WTC11 (cell line): ENCODE measurements around the gene SREBF2. TPM values are rescaled to one million over a fixed set of nuclear protein-coding genes. Genes with fewer than 3 reads are reported as not detected.
"Not testable (repeated sequence)": the region's sequence is repeated elsewhere in the genome, so short reads cannot be mapped to it uniquely, and the experiment has no call there.

Experiments used
- ATAC-seq: fragments of 200-7000 bp; cut with Tn5 transposase; 2 replicates; pipeline ENCODE4 v1.10.0; 2021; ENCODE audit warnings: mild to moderate bottlenecking, moderate library complexity
- CTCF ChIA-PET: fragments of 300-600 bp; sonication (Branson Sonifier 250); formaldehyde crosslinking; loops from one replicate; lab custom pipeline; 2021; ENCODE audit warnings: antibody characterized with exemption; lab: Charles Lee
- POLR2A ChIA-PET: fragments of 350-600 bp; sonication (Branson Sonifier 250); formaldehyde crosslinking; loops from one replicate; lab custom pipeline; 2021; ENCODE audit warnings: antibody characterized with exemption; lab: Charles Lee
- DNase-seq: peaks from one replicate; pipeline ENCODE4 v3.0.0; 2021; ENCODE audit warnings: low spot score
- H3K27ac Mint-ChIP-seq: 2 replicates; pipeline ENCODE4 v1.8.0; 2021; ENCODE audit warnings: mixed read lengths
- H3K27me3 Mint-ChIP-seq: 2 replicates; pipeline ENCODE4 v1.8.0; 2021; ENCODE audit warnings: low read depth, mild to moderate bottlenecking, moderate library complexity, mixed read lengths
- H3K36me3 Mint-ChIP-seq: 2 replicates; pipeline ENCODE4 v1.8.0; 2021; ENCODE audit warnings: mixed read lengths
- H3K4me1 Mint-ChIP-seq: 2 replicates; pipeline ENCODE4 v1.8.0; 2022; ENCODE audit warnings: mixed read lengths
- H3K4me3 Mint-ChIP-seq: 2 replicates; pipeline ENCODE4 v1.8.0; 2021; ENCODE audit warnings: mild to moderate bottlenecking, moderate library complexity, mixed read lengths
- H3K9me3 Mint-ChIP-seq: 2 replicates; pipeline ENCODE4 v1.8.0; 2021; ENCODE audit warnings: mixed read lengths
- ARID4B ChIP-seq: sonication (generic); formaldehyde crosslinking; IDR thresholded peaks from 2 replicates; pipeline ENCODE4 v1.8.0; 2023; ENCODE audit warnings: missing genetic modification reagents, mild to moderate bottlenecking, borderline replicate concordance
- E2F1 ChIP-seq: sonication (generic); formaldehyde crosslinking; IDR thresholded peaks from 2 replicates; pipeline ENCODE4 v1.8.0; 2022; ENCODE audit warnings: mild to moderate bottlenecking, missing genetic modification reagents
- EMX1 ChIP-seq: fragments of 250-450 bp; sonication (Bioruptor Pico); IDR thresholded peaks from 2 replicates; pipeline ENCODE4 v1.8.0; 2021; ENCODE audit warnings: mild to moderate bottlenecking
- FOXP4 ChIP-seq: sonication (generic); formaldehyde crosslinking; IDR thresholded peaks from 2 replicates; pipeline ENCODE4 v1.8.0; 2022; ENCODE audit warnings: mild to moderate bottlenecking, missing genetic modification reagents
- GRHL2 ChIP-seq: fragments of 250-450 bp; sonication (Bioruptor Pico); IDR thresholded peaks from 2 replicates; pipeline ENCODE4 v1.8.0; 2022; ENCODE audit warnings: mild to moderate bottlenecking, moderate library complexity; ENCODE audit not compliant: insufficient replicate concordance, severe bottlenecking
- HMGXB4 ChIP-seq: sonication (generic); formaldehyde crosslinking; IDR thresholded peaks from 2 replicates; pipeline ENCODE4 v1.8.1; 2023; ENCODE audit warnings: mild to moderate bottlenecking, moderate library complexity, missing genetic modification reagents
- MYBL2 ChIP-seq: sonication (generic); formaldehyde crosslinking; IDR thresholded peaks from 2 replicates; pipeline ENCODE4 v1.8.1; 2023; ENCODE audit warnings: mild to moderate bottlenecking, moderate library complexity, missing genetic modification reagents
- NR2C2 ChIP-seq: sonication (generic); formaldehyde crosslinking; IDR thresholded peaks from 2 replicates; pipeline ENCODE4 v1.8.0; 2022; ENCODE audit warnings: mild to moderate bottlenecking, missing genetic modification reagents
- PRDM15 ChIP-seq: sonication (generic); formaldehyde crosslinking; IDR thresholded peaks from 2 replicates; pipeline ENCODE4 v1.8.0; 2022; ENCODE audit warnings: missing genetic modification reagents
- STAT6 ChIP-seq: sonication (generic); formaldehyde crosslinking; conservative IDR thresholded peaks from 2 replicates; pipeline ENCODE4 v1.8.1; 2023; ENCODE audit warnings: mild to moderate bottlenecking, low read depth, missing genetic modification reagents, moderate library complexity
- TEAD4 ChIP-seq: sonication (generic); formaldehyde crosslinking; IDR thresholded peaks from 2 replicates; pipeline ENCODE4 v1.8.0; 2022; ENCODE audit warnings: mild to moderate bottlenecking, missing genetic modification reagents
- ZMAT4 ChIP-seq: fragments of 250-450 bp; sonication (Bioruptor Pico); IDR thresholded peaks from 2 replicates; pipeline ENCODE4 v1.9.0; 2021; ENCODE audit warnings: mild to moderate bottlenecking
- ZNF138 ChIP-seq: sonication (generic); formaldehyde crosslinking; conservative IDR thresholded peaks from 2 replicates; pipeline ENCODE4 v1.8.1; 2022; ENCODE audit warnings: mild to moderate bottlenecking, moderate library complexity, missing genetic modification reagents
- ZNF263 ChIP-seq: sonication (generic); formaldehyde crosslinking; IDR thresholded peaks from 2 replicates; pipeline ENCODE4 v1.8.1; 2022; ENCODE audit warnings: low read depth, mild to moderate bottlenecking, moderate library complexity, missing genetic modification reagents
- ZNF423 ChIP-seq: fragments of 250-450 bp; sonication (Bioruptor Pico); IDR thresholded peaks from 2 replicates; pipeline ENCODE4 v2.1.2; 2022; ENCODE audit warnings: mild to moderate bottlenecking, moderate library complexity
- total RNA-seq: library from RNA; stranded (reverse); gene quantifications from 3 replicates; pipeline ENCODE4 v1.2.3, GENCODE V29; 2021

The SREBF2 gene
- total RNA-seq, 1 experiment from 2014 or later, result 151 TPM

GRCh38 chr22:41948142-41948541 lies 115.2 kb downstream of the SREBF2 start (continued):
- no peak for TF ChIP-seq ZNF423 (CRISPR knock-in tag)
- TF ChIP-seq ZNF263 (CRISPR knock-in tag), result no peak
- TF ChIP-seq ZNF138, result no peak
- no peak for TF ChIP-seq GRHL2

- H3K4me3 Mint-ChIP-seq, H3K27ac Mint-ChIP-seq, DNase-seq, H3K27me3 Mint-ChIP-seq, ATAC-seq, POLR2A ChIA-PET, H3K9me3 Mint-ChIP-seq: not testable (repeated sequence)
- H3K4me1 Mint-ChIP-seq, result peaks cover 43% of the 10 kb centered on the region
- CTCF ChIA-PET, result interaction anchor here (1.3 to 6.6 kb wide), 4 partner anchors 9 to 252 kb away, joined by 3 to 37 read pairs (median 12); partner anchors contain the start of genes CCDC134 and TNFRSF13C
- peaks cover 15% of the 10 kb centered on the region for H3K36me3 Mint-ChIP-seq
These were observed 116.0 kb downstream of the SREBF2 start for GRCh38 chr22:41948928-41949296.

- POLR2A ChIA-PET, result no interaction called here
- no peaks in the 10 kb centered on the region for H3K9me3 Mint-ChIP-seq
- TF ChIP-seq FOXP4 (CRISPR knock-in tag) (no peak), ARID4B (no peak), STAT6 (CRISPR knock-in tag) (no peak), PRDM15 (CRISPR knock-in tag) (no peak), E2F1 (CRISPR knock-in tag) (no peak), ZMAT4 (CRISPR knock-in tag) (no peak), HMGXB4 (CRISPR knock-in tag) (no peak), NR2C2 (CRISPR knock-in tag) (no peak), TEAD4 (CRISPR knock-in tag) (no peak), EMX1 (no peak), MYBL2 (no peak)
These were observed 116.5 kb downstream of the SREBF2 start for GRCh38 chr22:41949297-41949965.

More at GRCh38 chr22:41949297-41949965, 116.5 kb downstream of the SREBF2 start:
- DNase-seq, result no peak
- CTCF ChIA-PET, result interaction anchor here (1.5 to 6.6 kb wide), 3 partner anchors 23 to 252 kb away, joined by 3 to 37 read pairs (median 20); partner anchors contain the start of genes CCDC134 and TNFRSF13C
- Mint-ChIP-seq H3K36me3 (peaks cover 12% of the 10 kb centered on the region), H3K4me3 (no peak overlapping the region), H3K27ac (no peak overlapping the region), H3K4me1 (peaks cover 40% of the 10 kb centered on the region), H3K27me3 (peaks cover 6% of the 10 kb centered on the region; the same call in 1 of the 2 replicates)
- no peak for ATAC-seq
